HEK293T (cell line): ENCODE results near the gene E2F2.
"Not testable (repeated sequence)": the region's sequence is repeated elsewhere in the genome, so short reads cannot be mapped to it uniquely, and the experiment has no call there.

ENCODE experiments used
- ARNT ChIP-seq: fragments of 450-650 bp; IDR thresholded peaks from 2 replicates; pipeline ENCODE4 v1.6.1; 2017; ENCODE audit warnings: mild to moderate bottlenecking
- BHLHE40 ChIP-seq: fragments of 450-650 bp; IDR thresholded peaks from 2 replicates; pipeline ENCODE4 v1.6.1; 2016; ENCODE audit warnings: mild to moderate bottlenecking, moderate library complexity, borderline replicate concordance
- FOXA1 ChIP-seq: fragments of 450-650 bp; IDR thresholded peaks from 2 replicates; pipeline ENCODE4 v1.6.1; 2016; ENCODE audit warnings: mild to moderate bottlenecking
- FOXM1 ChIP-seq: fragments of 450-650 bp; IDR thresholded peaks from 2 replicates; pipeline ENCODE4 v1.6.1; 2017; ENCODE audit warnings: mild to moderate bottlenecking, borderline replicate concordance
- HDGF ChIP-seq: fragments of 450-650 bp; IDR thresholded peaks from 2 replicates; pipeline ENCODE4 v1.6.1; 2017; ENCODE audit warnings: antibody characterized with exemption, borderline replicate concordance
- LEF1 ChIP-seq: fragments of 450-650 bp; IDR thresholded peaks from 2 replicates; pipeline ENCODE4 v1.6.1; 2017; ENCODE audit warnings: mild to moderate bottlenecking, borderline replicate concordance
- NFRKB ChIP-seq: fragments of 450-650 bp; IDR thresholded peaks from 2 replicates; pipeline ENCODE4 v1.6.1; 2016; ENCODE audit warnings: mild to moderate bottlenecking, moderate library complexity
- SP1 ChIP-seq: fragments of 450-650 bp; IDR thresholded peaks from 2 replicates; pipeline ENCODE4 v1.6.1; 2017
- SUZ12 ChIP-seq: fragments of 450-650 bp; IDR thresholded peaks from 2 replicates; pipeline ENCODE4 v1.6.1; 2016; ENCODE audit warnings: mild to moderate bottlenecking
- TARDBP ChIP-seq: fragments of 450-650 bp; IDR thresholded peaks from 2 replicates; pipeline ENCODE4 v1.6.1; 2016
- ZNF384 ChIP-seq: fragments of 450-650 bp; IDR thresholded peaks from 2 replicates; pipeline ENCODE4 v1.6.1; 2016
- TF ChIP-seq, protein P1 (sequence below): fragments of 450-650 bp; IDR thresholded peaks from 2 replicates; pipeline ENCODE4 v1.6.1; 2016

DNA sequence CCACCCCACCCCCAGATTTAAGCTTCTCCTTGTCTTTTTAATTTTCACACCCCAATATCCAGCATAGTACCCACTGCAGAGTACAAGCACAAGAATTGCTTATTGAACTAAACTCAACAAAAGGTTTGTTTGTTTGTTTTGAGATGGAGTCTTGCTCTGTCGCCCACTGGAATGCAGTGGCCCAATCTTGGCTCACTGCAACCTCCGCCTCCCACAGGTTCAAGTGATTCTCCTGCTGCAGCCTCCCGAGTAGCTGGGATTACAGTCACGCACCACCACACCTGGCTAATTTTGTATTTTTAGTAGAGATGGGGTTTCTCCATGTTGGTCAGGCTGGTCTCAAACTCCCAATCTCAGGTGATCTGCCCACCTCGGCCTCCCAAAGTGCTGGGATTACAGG lies 11.9 kb upstream of the E2F2 start:
- not testable (repeated sequence) for TF ChIP-seq TARDBP, FOXA1, BHLHE40, SP1, LEF1, ARNT, ZNF384, FOXM1, HDGF, SUZ12, NFRKB
- TF ChIP-seq, protein P1, sequence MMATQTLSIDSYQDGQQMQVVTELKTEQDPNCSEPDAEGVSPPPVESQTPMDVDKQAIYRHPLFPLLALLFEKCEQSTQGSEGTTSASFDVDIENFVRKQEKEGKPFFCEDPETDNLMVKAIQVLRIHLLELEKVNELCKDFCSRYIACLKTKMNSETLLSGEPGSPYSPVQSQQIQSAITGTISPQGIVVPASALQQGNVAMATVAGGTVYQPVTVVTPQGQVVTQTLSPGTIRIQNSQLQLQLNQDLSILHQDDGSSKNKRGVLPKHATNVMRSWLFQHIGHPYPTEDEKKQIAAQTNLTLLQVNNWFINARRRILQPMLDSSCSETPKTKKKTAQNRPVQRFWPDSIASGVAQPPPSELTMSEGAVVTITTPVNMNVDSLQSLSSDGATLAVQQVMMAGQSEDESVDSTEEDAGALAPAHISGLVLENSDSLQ, result not testable (repeated sequence)
